ENCODE data around the gene DCXR.

DCXR gene

DNA sequence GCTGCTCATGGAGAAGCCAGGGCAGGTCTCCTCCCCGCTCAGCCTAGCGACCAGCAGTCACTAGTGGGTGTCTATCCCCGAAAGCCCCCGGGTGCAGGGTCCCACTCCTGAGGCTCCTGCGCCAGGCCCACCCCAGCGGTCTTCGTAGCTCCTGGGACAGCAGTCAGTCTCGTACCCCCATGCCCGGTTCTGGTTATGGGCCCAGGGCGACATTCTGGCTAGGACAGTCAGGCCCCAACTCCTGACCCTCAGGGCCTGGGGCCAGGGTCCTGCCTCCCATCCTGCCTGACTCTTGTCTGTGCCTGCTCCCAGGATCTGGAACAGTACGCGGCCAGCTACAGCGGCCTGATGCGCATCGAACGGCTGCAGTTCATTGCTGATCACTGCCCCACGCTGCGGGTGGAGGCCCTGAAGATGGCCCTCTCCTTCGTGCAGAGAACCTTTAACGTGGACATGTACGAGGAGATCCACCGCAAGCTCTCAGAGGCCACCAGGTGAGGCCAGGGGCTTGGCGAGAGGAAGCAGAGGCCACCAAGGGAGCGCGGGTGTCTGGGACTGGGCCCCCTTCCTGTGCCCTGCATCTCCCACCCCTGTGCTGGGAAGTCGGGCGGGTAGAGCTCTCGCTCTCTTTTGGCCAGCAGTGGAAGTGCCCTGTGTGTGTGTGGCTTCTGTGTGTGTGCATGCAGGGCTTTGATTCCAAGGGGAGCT, 16.2 kb upstream of the DCXR start:
- H3K36me3 Mint-ChIP-seq (ENCODE audit: low read depth): peaks cover 58% of the 10 kb centered on the region
- H3K27ac Mint-ChIP-seq: peak overlapping the region; percentile 77
- no peak for DNase-seq
- H3K4me3 Mint-ChIP-seq: peak overlapping the region; percentile 89
- H3K27me3 Mint-ChIP-seq: no peaks in the 10 kb centered on the region
- peaks cover 24% of the 10 kb centered on the region for H3K4me1 Mint-ChIP-seq (ENCODE audit: low read depth)
- no peaks in the 10 kb centered on the region for H3K9me3 Mint-ChIP-seq

DNA sequence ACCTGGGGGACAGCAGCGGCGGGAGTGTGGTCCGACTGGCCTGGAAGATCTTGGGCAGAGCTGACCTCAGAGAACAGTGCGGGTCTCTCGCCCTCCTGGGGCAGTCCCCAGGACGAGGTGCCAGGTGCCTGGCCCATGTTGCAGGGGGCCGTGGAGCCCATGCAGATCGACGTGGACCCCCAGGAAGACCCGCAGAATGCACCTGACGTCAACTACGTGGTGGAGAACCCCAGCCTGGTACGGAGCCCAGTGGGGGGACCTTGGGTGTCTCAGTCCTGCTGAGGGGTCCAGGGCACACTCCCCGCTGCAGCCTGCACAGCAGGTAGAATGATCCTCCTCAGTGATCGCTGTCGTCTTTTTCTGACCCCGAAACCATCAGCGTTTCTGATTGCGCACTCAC, 15.6 kb upstream of the DCXR start:
- Mint-ChIP-seq H3K4me3 (peak overlapping the region; percentile 89), H3K27me3 (no peaks in the 10 kb centered on the region), H3K36me3 (ENCODE audit: low read depth) (peaks cover 54% of the 10 kb centered on the region), H3K4me1 (ENCODE audit: low read depth) (peaks cover 24% of the 10 kb centered on the region), H3K9me3 (no peaks in the 10 kb centered on the region), H3K27ac (peak overlapping the region; percentile 77)
- DNase-seq: no peak

GRCh38 chr17:82052638-82053059, 15.2 kb upstream of the DCXR start:
- H3K27ac Mint-ChIP-seq: peak overlapping the region; percentile 77

GRCh38 chr17:82051776-82052637, 14.5 kb upstream of the DCXR start, which contains the start of the genes GPS1 and RFNG:
GPS1 (plus strand) TSS chr17:82051898; CDS start chr17:82051932, 34 bp downstream.
RFNG (minus strand) TSS chr17:82051811; CDS start chr17:82051766, 45 bp downstream.
- H3K27ac Mint-ChIP-seq: peak within 1 kb of the TSS; percentile 89
- no peaks in the 10 kb centered on the region for H3K27me3 Mint-ChIP-seq
- H3K36me3 Mint-ChIP-seq (ENCODE audit: low read depth): peaks cover 53% of the 10 kb centered on the region
- peak; percentile 90 for DNase-seq
- no peaks in the 10 kb centered on the region for H3K9me3 Mint-ChIP-seq
- peak within 1 kb of the TSS; percentile 89 for H3K4me3 Mint-ChIP-seq
- peaks cover 28% of the 10 kb centered on the region for H3K4me1 Mint-ChIP-seq (ENCODE audit: low read depth)

More at GRCh38 chr17:82052638-82053059, 15.2 kb upstream of the DCXR start:
- H3K27me3 Mint-ChIP-seq: no peaks in the 10 kb centered on the region
- no peaks in the 10 kb centered on the region for H3K9me3 Mint-ChIP-seq
- peaks cover 51% of the 10 kb centered on the region for H3K36me3 Mint-ChIP-seq (ENCODE audit: low read depth)
- H3K4me1 Mint-ChIP-seq (ENCODE audit: low read depth): peaks cover 24% of the 10 kb centered on the region
- H3K4me3 Mint-ChIP-seq: peak overlapping the region; percentile 89
- DNase-seq: no peak

GRCh38 chr17:82050761-82051641, 13.5 kb upstream of the DCXR start:
- Mint-ChIP-seq H3K36me3 (ENCODE audit: low read depth) (peaks cover 44% of the 10 kb centered on the region), H3K9me3 (no peaks in the 10 kb centered on the region), H3K27me3 (no peaks in the 10 kb centered on the region), H3K4me3 (peak overlapping the region; percentile 86), H3K4me1 (ENCODE audit: low read depth) (peaks cover 28% of the 10 kb centered on the region), H3K27ac (peak overlapping the region; percentile 89)
- no peak for DNase-seq

- peaks cover 28% of the 10 kb centered on the region for H3K4me1 Mint-ChIP-seq (ENCODE audit: low read depth)
- H3K4me3 Mint-ChIP-seq: peak overlapping the region; percentile 86
- H3K36me3 Mint-ChIP-seq (ENCODE audit: low read depth): peaks cover 39% of the 10 kb centered on the region
- H3K9me3 Mint-ChIP-seq: no peaks in the 10 kb centered on the region
- peak overlapping the region; percentile 89 for H3K27ac Mint-ChIP-seq
- DNase-seq: no peak
- H3K27me3 Mint-ChIP-seq: no peaks in the 10 kb centered on the region
Observed at GRCh38 chr17:82050152-82050760, 12.8 kb upstream of the DCXR start.

GRCh38 chr17:82049521-82049971, 12.0 kb upstream of the DCXR start:
- Mint-ChIP-seq H3K27ac (no peak overlapping the region), H3K4me1 (ENCODE audit: low read depth) (peaks cover 26% of the 10 kb centered on the region), H3K4me3 (peak overlapping the region; percentile 86), H3K9me3 (no peaks in the 10 kb centered on the region), H3K36me3 (ENCODE audit: low read depth) (peaks cover 32% of the 10 kb centered on the region), H3K27me3 (no peaks in the 10 kb centered on the region)
- DNase-seq: no peak

GRCh38 chr17:82049106-82049505, 11.6 kb upstream of the DCXR start:
- H3K4me3 Mint-ChIP-seq: no peak overlapping the region

GRCh38 chr17:82048571-82048971, 11.1 kb upstream of the DCXR start:
- no peaks in the 10 kb centered on the region for H3K9me3 Mint-ChIP-seq
- H3K27ac Mint-ChIP-seq: no peak overlapping the region
- H3K4me3 Mint-ChIP-seq: no peak overlapping the region
- peaks cover 24% of the 10 kb centered on the region for H3K4me1 Mint-ChIP-seq (ENCODE audit: low read depth)
- H3K36me3 Mint-ChIP-seq (ENCODE audit: low read depth): peaks cover 22% of the 10 kb centered on the region
- no peak for DNase-seq
- H3K27me3 Mint-ChIP-seq: no peaks in the 10 kb centered on the region

More at GRCh38 chr17:82049106-82049505, 11.6 kb upstream of the DCXR start:
- H3K27me3 Mint-ChIP-seq: no peaks in the 10 kb centered on the region
- DNase-seq: no peak
- no peak overlapping the region for H3K27ac Mint-ChIP-seq
- peaks cover 27% of the 10 kb centered on the region for H3K36me3 Mint-ChIP-seq (ENCODE audit: low read depth)
- H3K9me3 Mint-ChIP-seq: no peaks in the 10 kb centered on the region
- peaks cover 26% of the 10 kb centered on the region for H3K4me1 Mint-ChIP-seq (ENCODE audit: low read depth)

GRCh38 chr17:82047914-82048570, 10.5 kb upstream of the DCXR start:
- Mint-ChIP-seq H3K9me3 (no peaks in the 10 kb centered on the region), H3K4me3 (no peak overlapping the region), H3K27ac (no peak overlapping the region), H3K4me1 (ENCODE audit: low read depth) (peaks cover 18% of the 10 kb centered on the region), H3K27me3 (no peaks in the 10 kb centered on the region), H3K36me3 (ENCODE audit: low read depth) (peaks cover 19% of the 10 kb centered on the region)
- no peak for DNase-seq

GRCh38 chr17:82047379-82047778, 9.9 kb upstream of the DCXR start:
- Mint-ChIP-seq H3K4me1 (ENCODE audit: low read depth) (peaks cover 14% of the 10 kb centered on the region), H3K27ac (no peak overlapping the region), H3K4me3 (no peak overlapping the region), H3K36me3 (ENCODE audit: low read depth) (peaks cover 19% of the 10 kb centered on the region), H3K9me3 (no peaks in the 10 kb centered on the region), H3K27me3 (no peaks in the 10 kb centered on the region)
- DNase-seq: no peak

DNA sequence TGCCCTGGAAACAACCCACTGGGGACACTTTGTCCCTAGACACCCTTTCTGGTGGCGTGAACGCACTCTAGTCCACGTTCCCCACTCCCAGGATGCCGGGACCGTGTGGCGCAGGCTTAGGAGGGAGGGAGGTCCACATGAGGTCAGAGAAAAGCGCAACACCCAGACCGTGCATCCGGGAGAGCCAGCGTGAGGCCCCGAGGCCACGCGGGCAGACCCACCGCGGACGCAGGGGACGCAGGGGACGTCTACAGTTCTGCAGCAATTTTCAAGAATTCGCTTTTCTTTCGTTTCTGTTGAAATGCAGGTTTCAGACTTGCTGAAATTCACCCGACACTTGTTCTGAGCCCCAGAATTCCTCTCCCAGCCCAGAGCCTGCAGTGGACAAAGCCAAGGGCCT, 9.4 kb upstream of the DCXR start:
- H3K4me3 Mint-ChIP-seq: no peak overlapping the region
- H3K36me3 Mint-ChIP-seq (ENCODE audit: low read depth): peaks cover 17% of the 10 kb centered on the region
- no peaks in the 10 kb centered on the region for H3K9me3 Mint-ChIP-seq
- DNase-seq: no peak
- H3K27ac Mint-ChIP-seq: no peak overlapping the region
- peaks cover 14% of the 10 kb centered on the region for H3K4me1 Mint-ChIP-seq (ENCODE audit: low read depth)
- H3K27me3 Mint-ChIP-seq: no peaks in the 10 kb centered on the region

GRCh38 chr17:82045936-82046484, 8.5 kb upstream of the DCXR start:
- Mint-ChIP-seq H3K27ac (no peak overlapping the region), H3K4me3 (no peak overlapping the region), H3K9me3 (no peaks in the 10 kb centered on the region), H3K36me3 (ENCODE audit: low read depth) (peaks cover 17% of the 10 kb centered on the region), H3K27me3 (no peaks in the 10 kb centered on the region), H3K4me1 (ENCODE audit: low read depth) (peaks cover 14% of the 10 kb centered on the region)
- DNase-seq: no peak

Measured in activated T-cell treated with anti-CD3 and anti-CD28 coated beads, Interleukin-2, amount 50 U/mL, for 24 hours (primary cell).